Activated CD4-positive, alpha-beta T cell treated with anti-CD3 and anti-CD28 coated beads, Interleukin-2, amount 50 U/mL, for 1 hour (primary cell): Measurements from ENCODE around the gene PPP1R3G.
"Not testable (repeated sequence)": the region's sequence is repeated elsewhere in the genome, so short reads cannot be mapped to it uniquely, and the experiment has no call there.

Source experiments
- DNase-seq: peaks from one replicate; pipeline ENCODE4 v3.0.0-alpha.2; 2020

Gene PPP1R3G

GRCh38 chr6:5084781-5085647 is at the start of gene PPP1R3G:
TSS of gene PPP1R3G (plus strand) at chr6:5085341. CDS start at chr6:5085486, 145 bp downstream.
- DNase-seq = no peak

- DNase-seq = no peak
These were observed 48.9 kb upstream of the PPP1R3G start for GRCh38 chr6:5036269-5036668.

- DNase-seq = no peak
These were observed 43.2 kb upstream of the PPP1R3G start for GRCh38 chr6:5041955-5042354.

DNA sequence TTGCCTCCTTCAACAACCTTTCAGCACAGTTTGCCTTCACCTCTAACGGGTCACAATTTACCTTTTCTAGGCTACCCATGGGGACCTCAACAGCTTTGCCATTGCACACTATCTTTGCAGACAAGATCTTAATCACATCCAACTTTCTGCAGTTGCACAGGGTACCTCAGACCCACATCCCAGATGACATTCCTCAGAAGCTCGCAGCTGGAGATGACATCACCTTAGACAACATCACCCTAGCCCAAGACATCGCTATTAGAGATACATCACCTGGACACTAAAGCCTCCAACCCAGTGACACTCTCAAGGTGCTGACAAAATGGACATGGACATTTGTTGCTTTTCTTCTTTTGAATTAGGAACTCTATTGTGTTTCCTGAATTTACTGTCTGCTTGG is 42.7 kb upstream of the PPP1R3G start:
- no peak for DNase-seq

DNA sequence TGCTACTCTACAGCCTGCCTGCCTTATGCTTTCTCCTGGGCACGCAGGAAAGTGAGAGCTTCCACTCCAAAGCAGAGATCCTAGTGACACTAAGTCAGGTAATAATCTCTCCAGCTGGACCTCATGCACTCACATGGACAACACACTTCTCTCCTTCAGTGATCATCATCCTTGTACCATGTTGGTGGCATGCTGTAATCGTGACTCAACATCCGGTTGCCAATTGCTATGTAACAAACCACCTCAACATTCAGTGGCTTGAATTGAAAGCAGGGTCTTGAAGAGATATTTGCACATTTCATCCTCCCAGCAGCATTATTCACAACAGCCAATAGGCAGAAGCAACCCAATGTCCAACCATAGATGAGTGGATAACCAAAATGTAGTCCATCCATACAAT is 40.3 kb upstream of the PPP1R3G start:
- DNase-seq = no peak

GRCh38 chr6:5045416-5045815 is 39.7 kb upstream of the PPP1R3G start:
- DNase-seq = no peak

GRCh38 chr6:5046430-5046829 is 38.7 kb upstream of the PPP1R3G start:
- no peak for DNase-seq

- no peak for DNase-seq
These were observed 35.1 kb upstream of the PPP1R3G start for GRCh38 chr6:5050009-5050408.

DNA sequence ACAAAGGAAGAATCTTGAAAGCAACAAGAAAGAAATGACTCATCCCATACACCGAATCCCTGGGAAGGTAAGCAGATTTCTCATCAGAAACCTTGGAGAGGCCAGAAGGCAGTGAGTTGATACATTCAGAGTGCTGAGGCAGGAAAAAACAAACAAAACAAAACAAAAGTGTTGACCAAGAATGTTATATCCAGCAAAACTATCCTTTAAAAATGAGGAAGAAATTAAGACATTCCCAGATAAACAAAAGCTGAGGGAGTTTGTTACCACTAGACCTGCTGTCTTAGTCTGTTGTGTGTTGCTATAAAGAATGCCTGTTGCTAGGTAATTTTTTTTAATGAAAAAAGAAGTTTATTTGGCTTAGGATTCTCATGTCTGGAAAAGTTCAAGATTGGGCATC is 33.7 kb upstream of the PPP1R3G start:
- DNase-seq = no peak

DNA sequence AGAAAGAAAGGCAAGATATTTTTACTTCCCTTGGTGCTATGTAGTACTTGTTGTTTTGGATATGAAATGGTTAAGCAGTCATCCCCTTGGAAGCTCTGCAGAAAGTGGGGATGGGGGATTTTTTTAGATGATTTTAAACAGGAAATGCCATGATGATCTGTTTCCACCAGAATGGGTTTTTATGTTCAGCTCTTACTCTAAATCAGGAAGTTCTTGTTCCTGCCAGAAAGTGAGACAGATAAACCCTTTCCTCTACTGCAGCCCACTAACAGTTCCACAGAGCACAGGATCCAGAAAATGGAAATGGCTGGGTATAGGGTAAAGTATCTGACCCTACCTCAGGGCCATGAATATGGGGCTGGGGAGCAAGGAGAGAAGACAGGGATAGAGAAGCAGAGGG is 32.1 kb upstream of the PPP1R3G start:
- DNase-seq = no peak

DNA sequence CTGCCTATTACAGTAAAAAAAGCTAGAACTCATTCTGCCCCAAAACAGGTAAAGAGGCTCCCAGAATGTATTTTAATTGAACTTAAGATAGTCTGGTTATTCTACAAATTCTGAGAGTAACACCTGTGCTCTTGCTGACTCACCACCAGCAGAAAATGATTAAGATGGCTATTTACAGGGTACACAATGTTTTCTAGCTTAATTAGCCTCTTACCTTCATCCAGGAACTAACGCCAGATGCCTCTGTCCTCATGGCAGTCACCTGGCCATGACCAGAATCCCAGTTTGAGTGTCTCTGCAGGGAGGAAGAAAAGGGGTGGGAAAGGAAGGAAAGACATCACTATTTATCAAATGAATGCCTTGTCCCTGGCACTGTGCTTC is 31.3 kb upstream of the PPP1R3G start:
- no peak for DNase-seq

- DNase-seq = no peak
These were observed 30.8 kb upstream of the PPP1R3G start for GRCh38 chr6:5054245-5054873.

DNA sequence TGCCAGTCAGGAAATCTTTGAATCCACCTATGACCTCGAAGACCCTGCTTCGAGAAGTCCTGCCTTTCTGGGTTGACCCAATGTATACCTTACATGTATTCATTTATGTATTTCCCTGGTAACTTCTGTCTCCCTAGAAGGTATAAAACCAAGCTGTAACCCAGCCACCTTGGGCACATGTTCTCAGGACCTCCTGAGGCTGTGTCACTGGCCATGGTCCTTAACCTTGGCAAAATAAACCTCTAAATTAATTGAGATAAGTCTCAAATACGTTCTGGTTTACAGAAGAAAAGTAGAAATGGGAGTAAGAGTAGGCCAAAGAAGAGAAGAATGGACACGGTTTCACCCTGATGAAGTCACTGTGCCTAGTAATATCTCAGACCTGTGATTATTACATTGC is 30.0 kb upstream of the PPP1R3G start:
- DNase-seq = no peak

- no peak for DNase-seq
These were observed 26.9 kb upstream of the PPP1R3G start for GRCh38 chr6:5058254-5058653.

GRCh38 chr6:5059036-5059896 is 25.9 kb upstream of the PPP1R3G start:
- no peak for DNase-seq

DNA sequence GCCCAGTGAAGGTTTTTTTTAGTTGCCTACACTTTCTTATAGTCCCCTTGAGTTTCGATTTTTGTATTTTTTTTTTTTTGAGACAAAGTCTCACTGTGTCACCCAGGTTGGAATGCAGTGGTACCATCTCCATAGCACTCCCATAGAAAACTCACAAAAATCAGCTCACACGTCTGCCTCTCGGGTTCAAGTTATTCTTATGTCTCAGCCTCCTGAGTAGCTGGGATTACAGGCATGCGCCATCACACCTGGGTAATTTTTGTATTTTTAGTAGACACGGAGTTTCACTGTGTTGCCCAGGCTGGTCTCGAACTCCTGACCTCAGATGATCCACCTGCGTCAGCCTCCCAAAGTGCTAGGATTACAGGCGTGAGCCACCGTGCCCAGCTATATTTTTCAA is 24.7 kb upstream of the PPP1R3G start:
- not testable (repeated sequence) for DNase-seq

DNA sequence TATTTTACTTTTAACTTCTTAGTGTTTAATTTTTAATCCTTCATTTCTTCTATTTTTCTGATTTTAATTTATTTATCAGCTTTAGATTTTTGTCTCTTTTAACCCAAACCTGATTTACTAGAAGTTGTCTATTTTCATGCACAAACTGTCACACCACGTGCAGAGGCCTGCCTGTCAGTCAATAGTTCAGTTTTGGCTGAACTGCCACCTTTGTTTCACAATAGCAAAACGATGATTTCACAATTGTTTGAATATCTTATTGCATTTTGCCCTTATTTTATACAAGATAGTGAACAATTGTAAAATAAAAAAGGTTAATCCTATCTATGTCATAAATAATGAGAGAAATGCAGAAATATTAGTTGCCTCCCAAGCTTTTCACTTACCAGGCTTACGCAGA is 24.0 kb upstream of the PPP1R3G start:
- DNase-seq = no peak

- DNase-seq = no peak
These were observed 21.5 kb upstream of the PPP1R3G start for GRCh38 chr6:5063617-5064016.

GRCh38 chr6:5066456-5067093 is 18.6 kb upstream of the PPP1R3G start:
- DNase-seq = no peak

- no peak for DNase-seq
These were observed 17.8 kb upstream of the PPP1R3G start for GRCh38 chr6:5067305-5067704.

GRCh38 chr6:5068153-5068751 is 16.9 kb upstream of the PPP1R3G start:
- no peak for DNase-seq

GRCh38 chr6:5071216-5071615 is 13.9 kb upstream of the PPP1R3G start:
- no peak for DNase-seq

GRCh38 chr6:5072440-5072839 is 12.7 kb upstream of the PPP1R3G start:
- no peak for DNase-seq
